KMS-11 (cell line): ENCODE results near the gene NKG7.

Source experiments
- H2AFZ ChIP-seq: fragments of 200-600 bp; sonication (generic); 2 replicates; pipeline ENCODE4 v1.6.1; 2016; ENCODE audit warnings: antibody characterized with exemption, mixed run types, low read depth
- H3K27ac ChIP-seq: fragments of 200-600 bp; sonication (generic); 2 replicates; pipeline ENCODE4 v1.6.1; 2016; ENCODE audit warnings: mild to moderate bottlenecking, mixed run types
- H3K27me3 ChIP-seq: fragments of 200-600 bp; sonication (generic); 2 replicates; pipeline ENCODE4 v1.6.1; 2017; ENCODE audit warnings: mild to moderate bottlenecking, low read depth, mixed run types, moderate library complexity; ENCODE audit not compliant: insufficient read depth
- H3K36me3 ChIP-seq: fragments of 200-600 bp; sonication (generic); 2 replicates; pipeline ENCODE4 v1.6.1; 2017; ENCODE audit warnings: mild to moderate bottlenecking, mixed run types; ENCODE audit not compliant: insufficient read depth
- H3K4me1 ChIP-seq: fragments of 200-600 bp; sonication (generic); 2 replicates; pipeline ENCODE4 v1.6.1; 2016; ENCODE audit warnings: mild to moderate bottlenecking, low read depth, mixed run types; ENCODE audit not compliant: poor library complexity, severe bottlenecking
- H3K4me2 ChIP-seq: fragments of 200-600 bp; sonication (generic); 2 replicates; pipeline ENCODE4 v1.7.0; 2016; ENCODE audit warnings: mild to moderate bottlenecking, mixed run types
- H3K4me3 ChIP-seq: fragments of 200-600 bp; sonication (generic); IDR thresholded peaks from 2 replicates; pipeline ENCODE4 v1.6.1; 2017; ENCODE audit warnings: low read depth, low read length, mixed read lengths; ENCODE audit not compliant: insufficient read depth
- H3K79me2 ChIP-seq: fragments of 200-600 bp; sonication (generic); 2 replicates; pipeline ENCODE4 v1.6.1; 2016; ENCODE audit warnings: low read depth, mixed run types; ENCODE audit not compliant: insufficient read depth
- H3K9ac ChIP-seq: fragments of 200-600 bp; sonication (generic); 2 replicates; pipeline ENCODE4 v1.6.1; 2016; ENCODE audit warnings: mild to moderate bottlenecking, mixed run types
- H4K20me1 ChIP-seq: fragments of 200-600 bp; sonication (generic); 2 replicates; pipeline ENCODE4 v1.6.1; 2016; ENCODE audit warnings: mild to moderate bottlenecking, mixed run types; ENCODE audit not compliant: insufficient read depth
- CTCF ChIP-seq: fragments of 200-600 bp; sonication (generic); conservative IDR thresholded peaks from 2 replicates; pipeline ENCODE4 v1.6.1; 2017; ENCODE audit warnings: low read depth, mild to moderate bottlenecking, antibody characterized with exemption, low read length, moderate library complexity, mixed read lengths

Gene NKG7

GRCh38 chr19:51367565-51368365 is 4.7 kb downstream of the NKG7 start:
- no peaks in the 10 kb centered on the region for H3K79me2 ChIP-seq
- no peak overlapping the region for H3K27ac ChIP-seq
- no peak overlapping the region for H3K4me2 ChIP-seq
- no peak overlapping the region for H3K9ac ChIP-seq
- no peak overlapping the region for H2AFZ ChIP-seq
- no peaks in the 10 kb centered on the region for H4K20me1 ChIP-seq
- no peaks in the 10 kb centered on the region for H3K27me3 ChIP-seq
- H3K36me3 ChIP-seq = no peaks in the 10 kb centered on the region
- TF ChIP-seq CTCF = no peak
- H3K4me3 ChIP-seq = no peak overlapping the region
- no peaks in the 10 kb centered on the region for H3K4me1 ChIP-seq

GRCh38 chr19:51367255-51367564 is 5.2 kb downstream of the NKG7 start:
- H3K4me3 ChIP-seq = no peak overlapping the region
- no peaks in the 10 kb centered on the region for H4K20me1 ChIP-seq
- H3K4me2 ChIP-seq = no peak overlapping the region
- H3K27me3 ChIP-seq = no peaks in the 10 kb centered on the region
- no peak for TF ChIP-seq CTCF
- H3K9ac ChIP-seq = no peak overlapping the region
- no peaks in the 10 kb centered on the region for H3K79me2 ChIP-seq
- H3K4me1 ChIP-seq = no peaks in the 10 kb centered on the region
- no peak overlapping the region for H3K27ac ChIP-seq
- H3K36me3 ChIP-seq = no peaks in the 10 kb centered on the region
- H2AFZ ChIP-seq = no peak overlapping the region

- no peaks in the 10 kb centered on the region for H3K36me3 ChIP-seq
- TF ChIP-seq CTCF = no peak
- H3K27me3 ChIP-seq = no peaks in the 10 kb centered on the region
- no peak overlapping the region for H2AFZ ChIP-seq
- no peak overlapping the region for H3K4me2 ChIP-seq
- no peak overlapping the region for H3K4me3 ChIP-seq
- H3K79me2 ChIP-seq = no peaks in the 10 kb centered on the region
- H3K9ac ChIP-seq = no peak overlapping the region
- no peaks in the 10 kb centered on the region for H4K20me1 ChIP-seq
- no peak overlapping the region for H3K27ac ChIP-seq
- no peaks in the 10 kb centered on the region for H3K4me1 ChIP-seq
These were observed 5.8 kb downstream of the NKG7 start for GRCh38 chr19:51366389-51367254.

DNA sequence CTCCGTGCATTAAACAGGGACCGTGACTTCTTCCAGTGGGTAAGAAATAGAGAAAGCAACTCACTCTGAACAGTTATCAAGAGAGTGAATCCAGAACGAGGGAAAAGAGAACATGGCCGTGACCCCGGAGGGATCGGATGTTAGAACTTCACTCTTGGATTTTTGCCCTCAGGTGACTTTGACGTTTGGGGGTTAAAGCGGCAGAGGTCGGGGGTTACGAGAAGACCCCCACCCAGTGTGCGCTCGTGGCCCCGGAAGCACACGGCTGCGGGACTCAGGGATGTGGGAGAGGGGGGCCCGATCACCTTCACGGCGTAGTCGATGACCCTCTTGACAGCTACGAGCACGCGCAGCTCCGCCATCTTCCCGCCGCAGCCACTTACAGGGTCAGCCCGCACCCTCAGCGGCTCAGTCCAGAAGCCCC is 6.5 kb downstream of the NKG7 start, which contains the start of gene ETFB:
ETFB (minus strand) TSS at position 424 of the 424 bp plus-strand sequence; CDS start at position 362, 62 bp downstream.
- Histone ChIP-seq H3K36me3 (no peaks in the 10 kb centered on the region), H3K9ac (no peak within 1 kb of the TSS), H3K4me3 (no peak within 1 kb of the TSS), H3K27ac (no peak within 1 kb of the TSS), H4K20me1 (no peaks in the 10 kb centered on the region), H3K27me3 (no peaks in the 10 kb centered on the region), H3K4me2 (no peak within 1 kb of the TSS), H3K4me1 (no peaks in the 10 kb centered on the region), H2AFZ (no peak within 1 kb of the TSS), H3K79me2 (no peaks in the 10 kb centered on the region)
- TF ChIP-seq CTCF = no peak
